GM23338 (cell line): Measurements from ENCODE around the gene PACRGL. TPM values are rescaled to one million over a fixed set of nuclear protein-coding genes. Genes with fewer than 3 reads are reported as not detected.

ENCODE experiments used
- ATAC-seq: fragments of 200-7000 bp; cut with Tn5 transposase; 3 replicates; pipeline ENCODE4 v1.9.1; 2020
- DNase-seq: peaks from one replicate; pipeline ENCODE4 v3.0.0-alpha.2; 2015; ENCODE audit warnings: low spot score
- H2AFZ ChIP-seq: fragments of 200-600 bp; sonication (generic); 2 replicates; pipeline ENCODE4 v1.8.0; 2016; ENCODE audit warnings: antibody characterized with exemption, mild to moderate bottlenecking, moderate library complexity
- H3F3A ChIP-seq: fragments of 200-600 bp; sonication (generic); replicated peaks from 2 replicates; pipeline ENCODE4 v1.8.0; 2017; ENCODE audit warnings: antibody characterized with exemption, mixed run types, low read depth
- H3K27ac ChIP-seq: fragments of 200-600 bp; sonication (generic); 2 replicates; pipeline ENCODE4 v1.6.1; 2016; ENCODE audit warnings: low read depth
- H3K27me3 ChIP-seq: fragments of 200-600 bp; sonication (generic); 2 replicates; pipeline ENCODE4 v1.8.0; 2016; ENCODE audit warnings: mild to moderate bottlenecking, mixed run types, moderate library complexity; ENCODE audit not compliant: insufficient read depth
- H3K36me3 ChIP-seq: fragments of 200-600 bp; sonication (generic); 2 replicates; pipeline ENCODE4 v1.8.0; 2016; ENCODE audit warnings: mild to moderate bottlenecking; ENCODE audit not compliant: insufficient read depth
- H3K4me1 ChIP-seq: fragments of 200-600 bp; sonication (generic); 2 replicates; pipeline ENCODE4 v1.8.0; 2016; ENCODE audit warnings: mild to moderate bottlenecking, moderate library complexity; ENCODE audit not compliant: insufficient read depth
- H3K4me2 ChIP-seq: fragments of 200-600 bp; sonication (generic); 2 replicates; pipeline ENCODE4 v1.7.1; 2017; ENCODE audit warnings: mixed run types
- H3K4me3 ChIP-seq: fragments of 200-600 bp; sonication (generic); 2 replicates; pipeline ENCODE4 v1.6.1; 2016; ENCODE audit warnings: mixed run types
- H3K79me2 ChIP-seq: fragments of 200-600 bp; sonication (generic); replicated peaks from 2 replicates; pipeline ENCODE4 v1.8.0; 2017; ENCODE audit warnings: mild to moderate bottlenecking; ENCODE audit not compliant: insufficient read depth
- H3K9me2 ChIP-seq: fragments of 200-600 bp; sonication (generic); 2 replicates; pipeline ENCODE4 v1.8.0; 2017; ENCODE audit not compliant: insufficient read depth
- H4K20me1 ChIP-seq: fragments of 200-600 bp; sonication (generic); replicated peaks from 2 replicates; pipeline ENCODE4 v1.8.0; 2017; ENCODE audit warnings: mild to moderate bottlenecking; ENCODE audit not compliant: insufficient read depth
- H3K27ac Mint-ChIP-seq: 2 replicates; pipeline ENCODE4 v1.8.0; 2020; ENCODE audit warnings: inconsistent platforms, mild to moderate bottlenecking, moderate library complexity, mixed read lengths
- H3K27me3 Mint-ChIP-seq: 3 replicates; pipeline ENCODE4 v1.8.0; 2022; ENCODE audit warnings: low read depth, mild to moderate bottlenecking, moderate library complexity, mixed read lengths, inconsistent platforms; ENCODE audit not compliant: insufficient read depth, poor library complexity
- H3K36me3 Mint-ChIP-seq: 3 replicates; pipeline ENCODE4 v1.8.0; 2021; ENCODE audit warnings: low read depth, mild to moderate bottlenecking, inconsistent platforms, moderate library complexity, mixed read lengths
- H3K4me1 Mint-ChIP-seq: 3 replicates; pipeline ENCODE4 v1.8.0; 2020; ENCODE audit warnings: mild to moderate bottlenecking, inconsistent platforms, mixed read lengths
- H3K4me3 Mint-ChIP-seq: 3 replicates; pipeline ENCODE4 v1.8.0; 2021; ENCODE audit warnings: moderate library complexity, mild to moderate bottlenecking, inconsistent platforms, mixed read lengths
- H3K9me3 Mint-ChIP-seq: 3 replicates; pipeline ENCODE4 v1.8.0; 2020; ENCODE audit warnings: moderate library complexity, mild to moderate bottlenecking, inconsistent platforms, mixed read lengths
- CREB1 ChIP-seq: fragments of 250-450 bp; sonication (Bioruptor Pico); IDR thresholded peaks from 2 replicates; pipeline ENCODE4 v1.5.0; 2020; ENCODE audit warnings: low read depth, mild to moderate bottlenecking, moderate library complexity
- CTCF ChIP-seq, 2 experiments: fragments of 200-600 bp in 1 of 2; sonication (generic) in 1 of 2; conservative IDR thresholded peaks; 2 replicates each; pipeline versions ENCODE4 v1.5.1 to v1.6.1; 2016 to 2017; ENCODE audit warnings: antibody characterized with exemption in 2 of 2, low read depth in 2 of 2, mild to moderate bottlenecking in 2 of 2, moderate library complexity in 1 of 2
- ETS1 ChIP-seq: IDR thresholded peaks from 2 replicates; pipeline ENCODE4 v1.6.1; 2016; ENCODE audit warnings: antibody characterized with exemption
- EZH2 ChIP-seq: fragments of 200-600 bp; sonication (generic); IDR thresholded peaks from one replicate; pipeline ENCODE4 v1.8.0; 2017; ENCODE audit warnings: antibody characterized with exemption, mild to moderate bottlenecking, low read depth; ENCODE audit not compliant: unreplicated experiment
- EZH2phosphoT487 ChIP-seq: fragments of 200-600 bp; sonication (generic); IDR thresholded peaks from one replicate; pipeline ENCODE4 v1.8.1; 2018; ENCODE audit warnings: antibody characterized with exemption; ENCODE audit not compliant: unreplicated experiment
- JUNB ChIP-seq: IDR thresholded peaks from one replicate; pipeline ENCODE4 v1.6.1; 2016; ENCODE audit warnings: antibody characterized with exemption; ENCODE audit not compliant: unreplicated experiment
- NANOG ChIP-seq: IDR thresholded peaks from 2 replicates; pipeline ENCODE4 v1.6.1; 2016; ENCODE audit warnings: antibody characterized with exemption, borderline replicate concordance
- POLR2AphosphoS5 ChIP-seq: IDR thresholded peaks from 2 replicates; pipeline ENCODE4 v1.6.1; 2016; ENCODE audit warnings: antibody characterized with exemption, low read depth
- REST ChIP-seq: IDR thresholded peaks from one replicate; pipeline ENCODE4 v1.6.1; 2018; ENCODE audit warnings: antibody characterized with exemption; ENCODE audit not compliant: unreplicated experiment
- STAT1 ChIP-seq: IDR thresholded peaks from one replicate; pipeline ENCODE4 v1.6.1; 2016; ENCODE audit warnings: antibody characterized with exemption; ENCODE audit not compliant: unreplicated experiment
- ZNF114 ChIP-seq: fragments of 250-450 bp; sonication (Bioruptor Pico); IDR thresholded peaks from 2 replicates; pipeline ENCODE4 v1.5.0; 2020; ENCODE audit warnings: mild to moderate bottlenecking, moderate library complexity
- ZNF331 ChIP-seq: fragments of 250-450 bp; sonication (Bioruptor Pico); IDR thresholded peaks from 2 replicates; pipeline ENCODE4 v1.5.0; 2020; ENCODE audit warnings: low read depth, mild to moderate bottlenecking, moderate library complexity
- polyA plus RNA-seq: library from polyadenylated mRNA; unstranded; fragments of >200 nt; fragmentation: Nextera tagmentation; extraction: Ambion mirVana; gene quantifications from 2 replicates; pipeline ENCODE4 v1.2.1, GENCODE V29; 2016
- total RNA-seq: library from RNA; depleted of rRNA; stranded (reverse); fragments of >200 nt; shearing (Covaris generic); gene quantifications from 2 replicates; pipeline ENCODE4 v1.2.3, GENCODE V29; 2014

The PACRGL gene
- total and polyA plus RNA-seq, 2 experiments from 2014 or later: 4.8 to 15.8 TPM

- H3K36me3 ChIP-seq: no peaks in the 10 kb centered on the region
- peaks cover 10% of the 10 kb centered on the region for H3K4me1 ChIP-seq
- no peaks in the 10 kb centered on the region for H3K36me3 Mint-ChIP-seq
- H3K9me2 ChIP-seq: peaks cover 24% of the 10 kb centered on the region; the same call in 1 of the 2 replicates
- H3K4me2 ChIP-seq: no peak overlapping the region
- H2AFZ ChIP-seq: no peak overlapping the region
- no peaks in the 10 kb centered on the region for H3K27me3 ChIP-seq
- no peak for ATAC-seq
- no peaks in the 10 kb centered on the region for H3K79me2 ChIP-seq
- no peak overlapping the region for H3K4me3 ChIP-seq
- H3K27ac Mint-ChIP-seq: no peak overlapping the region
- no peak overlapping the region for H3K4me3 Mint-ChIP-seq
- peaks cover 5% of the 10 kb centered on the region for H3K27me3 Mint-ChIP-seq
- H3K9me3 Mint-ChIP-seq: no peaks in the 10 kb centered on the region; the same call in 1 of the 3 replicates
- no peaks in the 10 kb centered on the region for H3F3A ChIP-seq
- no peak overlapping the region for H3K27ac ChIP-seq
- no peak for DNase-seq
- no peaks in the 10 kb centered on the region for H4K20me1 ChIP-seq
- TF ChIP-seq JUNB (no peak), NANOG (no peak), EZH2phosphoT487 (no peak), REST (no peak)
- H3K4me1 Mint-ChIP-seq: peaks cover 12% of the 10 kb centered on the region
Measured at GRCh38 chr4:20652226-20652885, 47.9 kb upstream of the PACRGL start.

GRCh38 chr4:20658456-20658855 is 41.8 kb upstream of the PACRGL start:
- no peak overlapping the region for H3K27ac Mint-ChIP-seq
- ATAC-seq (no peak), DNase-seq (no peak)
- 0 out of 3 replicates have a peak, but pooled peaks cover 5% of the 10 kb centered on the region for H3K9me3 Mint-ChIP-seq
- Histone ChIP-seq H3F3A (no peaks in the 10 kb centered on the region), H3K4me3 (no peak overlapping the region), H3K36me3 (no peaks in the 10 kb centered on the region), H2AFZ (no peak overlapping the region), H3K27me3 (no peaks in the 10 kb centered on the region), H4K20me1 (no peaks in the 10 kb centered on the region), H3K9me2 (peaks cover 13% of the 10 kb centered on the region; the same call in 1 of the 2 replicates), H3K79me2 (no peaks in the 10 kb centered on the region), H3K4me1 (peaks cover 7% of the 10 kb centered on the region), H3K4me2 (peak overlapping the region; percentile 40; the same call in 1 of the 2 replicates), H3K27ac (no peak overlapping the region)
- no peaks in the 10 kb centered on the region for H3K36me3 Mint-ChIP-seq
- TF ChIP-seq NANOG (no peak), STAT1 (no peak), ZNF114 (CRISPR knock-in tag) (no peak), JUNB (no peak), EZH2 (no peak), ETS1 (no peak), POLR2AphosphoS5 (no peak), ZNF331 (CRISPR knock-in tag) (no peak), CTCF (conservative IDR thresholded peaks at IDR 0.05; ENCODE audit: low read depth in 2 of 2) (no peak), REST (no peak), CREB1 (CRISPR knock-in tag) (no peak)
- peaks cover 8% of the 10 kb centered on the region for H3K27me3 Mint-ChIP-seq
- peaks cover 15% of the 10 kb centered on the region for H3K4me1 Mint-ChIP-seq
- no peak overlapping the region for H3K4me3 Mint-ChIP-seq
